Measurements from ENCODE around the gene CARS1. TPM values are rescaled to one million over a fixed set of nuclear protein-coding genes. Genes with fewer than 3 reads are reported as not detected.
"Not testable (repeated sequence)": the region's sequence is repeated elsewhere in the genome, so short reads cannot be mapped to it uniquely, and the experiment has no call there.

CARS1 gene
- total RNA-seq, 1 donor from 2014 or later, result 14.3 TPM

GRCh38 chr11:3077846-3078440, 20.7 kb upstream of the CARS1 start:
- intact Hi-C loops (cut with micrococcal nuclease), result no loop called here
- Histone ChIP-seq H3K27ac (replicated peaks) (no peak overlapping the region), H3K4me3 (no peak overlapping the region), H3K36me3 (no peaks in the 10 kb centered on the region), H3K4me1 (peaks cover 13% of the 10 kb centered on the region), H3K27me3 (ENCODE audit: low read depth) (peaks cover 12% of the 10 kb centered on the region), H3K9me3 (replicated peaks) (no peaks in the 10 kb centered on the region)
- no peak for DNase-seq
- TF ChIP-seq CTCF (IDR thresholded peaks at IDR 0.05; ENCODE audit: borderline replicate concordance), result no peak

- H3K9me3 ChIP-seq (replicated peaks), result no peaks in the 10 kb centered on the region
- H3K27me3 ChIP-seq (ENCODE audit: low read depth), result peaks cover 7% of the 10 kb centered on the region
- no peak for DNase-seq
- H3K4me1 ChIP-seq, result peaks cover 18% of the 10 kb centered on the region
- no peak overlapping the region for H3K4me3 ChIP-seq
- no peaks in the 10 kb centered on the region for H3K36me3 ChIP-seq
- H3K27ac ChIP-seq (replicated peaks), result no peak overlapping the region
- TF ChIP-seq CTCF (IDR thresholded peaks at IDR 0.05; ENCODE audit: borderline replicate concordance), result no peak
- intact Hi-C loops (cut with micrococcal nuclease), result no loop called here
Measured at GRCh38 chr11:3077189-3077836, 20.1 kb upstream of the CARS1 start.

GRCh38 chr11:3074912-3075589, 17.8 kb upstream of the CARS1 start:
- Histone ChIP-seq H3K4me3 (no peak overlapping the region), H3K9me3 (replicated peaks) (no peaks in the 10 kb centered on the region), H3K4me1 (peaks cover 26% of the 10 kb centered on the region), H3K27me3 (ENCODE audit: low read depth) (peaks cover 7% of the 10 kb centered on the region), H3K36me3 (no peaks in the 10 kb centered on the region), H3K27ac (replicated peaks) (peak overlapping the region; percentile 15)
- intact Hi-C loops (cut with micrococcal nuclease), result no loop called here
- no peak for DNase-seq
- TF ChIP-seq CTCF (IDR thresholded peaks at IDR 0.05; ENCODE audit: borderline replicate concordance), result no peak

GRCh38 chr11:3073029-3073435, 15.8 kb upstream of the CARS1 start:
- no peak for DNase-seq
- intact Hi-C loops (cut with micrococcal nuclease), result no loop called here
- H3K4me3 ChIP-seq, result no peak overlapping the region
- H3K4me1 ChIP-seq, result peaks cover 26% of the 10 kb centered on the region
- no peaks in the 10 kb centered on the region for H3K27me3 ChIP-seq (ENCODE audit: low read depth)
- TF ChIP-seq CTCF (IDR thresholded peaks at IDR 0.05; ENCODE audit: borderline replicate concordance), result no peak
- no peaks in the 10 kb centered on the region for H3K9me3 ChIP-seq (replicated peaks)
- no peaks in the 10 kb centered on the region for H3K36me3 ChIP-seq
- peak overlapping the region; percentile 86 for H3K27ac ChIP-seq (replicated peaks)

- Histone ChIP-seq H3K36me3 (no peaks in the 10 kb centered on the region), H3K4me3 (no peak overlapping the region), H3K27me3 (ENCODE audit: low read depth) (no peaks in the 10 kb centered on the region), H3K9me3 (replicated peaks) (no peaks in the 10 kb centered on the region), H3K4me1 (peaks cover 18% of the 10 kb centered on the region), H3K27ac (replicated peaks) (no peak overlapping the region)
- TF ChIP-seq CTCF (IDR thresholded peaks at IDR 0.05; ENCODE audit: borderline replicate concordance), result no peak
- intact Hi-C loops (cut with micrococcal nuclease), result no loop called here
- DNase-seq, result no peak
Measured at GRCh38 chr11:3069425-3069824, 12.2 kb upstream of the CARS1 start.

GRCh38 chr11:3066308-3066707, 9.1 kb upstream of the CARS1 start:
- H3K4me1 ChIP-seq; DNase-seq; H3K27me3 ChIP-seq (ENCODE audit: low read depth); H3K4me3 ChIP-seq; H3K36me3 ChIP-seq; H3K27ac ChIP-seq (replicated peaks); H3K9me3 ChIP-seq (replicated peaks); intact Hi-C loops (cut with micrococcal nuclease): not testable (repeated sequence)

GRCh38 chr11:3064709-3065108, 7.5 kb upstream of the CARS1 start:
- H3K27me3 ChIP-seq (ENCODE audit: low read depth); H3K27ac ChIP-seq (replicated peaks); intact Hi-C loops (cut with micrococcal nuclease); H3K9me3 ChIP-seq (replicated peaks); DNase-seq; H3K4me3 ChIP-seq; H3K36me3 ChIP-seq; H3K4me1 ChIP-seq: not testable (repeated sequence)

- H3K27me3 ChIP-seq (ENCODE audit: low read depth); H3K4me3 ChIP-seq; H3K27ac ChIP-seq (replicated peaks); H3K9me3 ChIP-seq (replicated peaks); H3K36me3 ChIP-seq; DNase-seq; H3K4me1 ChIP-seq; intact Hi-C loops (cut with micrococcal nuclease): not testable (repeated sequence)
Measured at GRCh38 chr11:3063876-3064275, 6.7 kb upstream of the CARS1 start.
